Measurements from ENCODE around the gene ZNF579.

The ZNF579 gene

DNA sequence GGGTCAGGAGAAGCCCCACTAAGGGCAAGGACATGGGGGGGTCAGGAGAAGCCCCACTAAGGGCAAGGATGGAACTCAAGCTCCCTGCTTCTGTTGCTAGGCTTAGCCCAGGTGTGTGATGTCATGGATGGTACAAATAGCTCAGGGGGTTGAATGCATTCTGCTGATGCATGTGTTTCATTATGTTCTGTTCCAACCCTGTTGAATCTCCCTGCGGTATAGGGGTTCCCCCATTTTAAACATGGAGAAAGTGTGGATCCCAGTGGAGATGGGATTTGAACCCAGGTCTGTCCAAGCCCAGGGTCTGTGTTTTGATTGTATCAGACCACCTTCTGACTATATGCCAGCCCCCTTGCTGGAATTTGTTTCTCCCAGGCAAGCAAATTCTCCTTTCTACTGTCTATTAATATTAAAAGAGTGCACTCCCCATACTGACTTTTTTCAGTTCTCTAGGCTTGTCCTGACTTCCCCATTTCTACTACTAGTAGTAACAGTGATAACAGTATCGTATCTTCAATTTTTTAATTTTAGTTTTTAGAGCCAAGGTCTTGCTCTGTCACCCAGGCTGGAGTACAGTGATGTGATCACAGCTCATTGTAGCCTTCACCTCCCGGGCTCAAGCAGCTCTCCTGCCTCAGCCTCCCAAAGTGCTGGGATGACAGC lies 31.5 kb upstream of the ZNF579 start:
- DNase-seq (ENCODE audit: low read depth) = no peak

DNA sequence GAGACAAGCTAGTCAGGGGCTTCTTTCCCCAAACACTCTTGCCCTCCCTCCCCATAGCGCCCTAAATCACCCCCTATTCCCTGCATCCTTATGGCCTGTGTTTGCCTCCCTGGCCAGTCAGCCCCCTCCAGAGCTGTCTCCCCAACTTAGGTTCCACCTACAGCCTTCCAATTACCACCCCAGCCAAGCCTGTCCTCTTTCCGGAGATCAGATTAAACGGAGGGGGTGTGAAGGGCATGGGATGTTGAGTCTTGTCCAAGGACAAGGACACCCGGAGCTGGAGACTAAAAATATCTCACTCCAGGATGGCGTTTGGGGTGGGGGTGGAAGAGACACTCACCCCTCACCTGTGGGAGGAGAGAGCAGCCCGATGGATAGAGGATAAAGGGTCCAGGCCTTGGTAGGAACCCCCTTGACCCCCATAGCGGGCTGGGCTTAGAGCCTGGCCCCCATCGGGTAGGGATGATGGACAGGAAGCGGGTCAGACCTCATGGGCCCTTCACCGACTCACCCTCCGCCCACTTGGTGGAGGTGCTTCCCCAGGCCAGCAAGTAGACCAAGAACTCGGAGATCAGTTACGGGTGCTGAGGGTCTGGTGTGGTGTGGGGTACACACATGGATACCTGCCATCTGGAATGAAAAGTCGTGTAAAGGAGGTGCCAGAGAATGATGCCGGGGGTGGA lies 30.8 kb upstream of the ZNF579 start:
- no peak for DNase-seq (ENCODE audit: low read depth)

DNA sequence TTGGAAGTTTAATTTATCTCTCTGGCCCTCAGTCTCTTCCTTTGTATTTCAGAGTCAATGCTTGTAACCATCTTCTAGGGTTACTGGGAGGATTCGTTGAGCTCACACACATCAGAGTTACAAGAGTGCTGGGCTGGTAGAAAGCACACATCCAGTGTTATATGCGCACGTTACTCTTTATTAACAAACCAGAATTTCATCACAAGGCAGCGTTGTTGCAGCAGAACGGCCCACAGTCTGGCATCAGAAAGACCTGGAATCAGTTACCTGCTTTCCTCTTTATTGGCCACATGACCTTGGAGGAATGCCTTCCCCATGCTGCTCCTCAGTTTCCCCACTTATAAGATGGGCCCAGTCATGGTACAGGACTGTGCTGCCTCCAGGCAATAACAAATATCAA lies 28.7 kb upstream of the ZNF579 start:
- DNase-seq (ENCODE audit: low read depth) = no peak

DNA sequence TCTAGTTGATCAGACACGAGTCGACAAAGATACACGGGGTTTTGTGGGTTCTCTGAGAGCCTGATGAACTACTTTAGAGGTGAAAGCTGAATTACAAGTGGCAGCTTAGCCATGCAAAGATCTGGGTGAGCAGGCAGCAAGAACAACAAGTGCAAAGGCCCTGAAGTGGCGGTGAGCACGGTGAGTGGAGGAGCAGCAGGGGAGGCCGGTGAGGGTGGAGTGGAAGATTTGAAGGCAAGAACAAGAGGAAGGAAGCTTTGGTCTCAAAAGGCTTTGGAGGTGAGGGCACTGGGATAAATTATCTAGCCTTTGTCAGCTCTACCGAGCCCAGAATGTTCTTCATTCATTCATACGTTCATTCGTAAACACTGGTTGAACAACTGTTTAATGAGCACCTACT lies 26.2 kb upstream of the ZNF579 start:
- DNase-seq (ENCODE audit: low read depth) = no peak

DNA sequence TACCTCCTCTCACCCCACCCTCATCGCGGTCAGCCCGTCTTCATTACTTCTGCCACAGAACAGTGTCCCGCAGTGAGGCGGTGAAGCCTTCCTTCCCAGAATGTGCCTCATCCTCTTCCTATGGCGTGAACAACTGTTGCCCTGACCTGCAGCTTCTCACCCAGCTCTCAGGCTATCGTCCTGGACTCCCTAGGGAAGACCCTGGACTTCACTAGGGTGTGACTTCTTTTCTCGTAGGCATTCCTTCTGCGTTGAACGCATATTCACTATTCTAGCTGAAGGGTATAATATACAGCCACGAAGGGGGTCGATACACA lies 25.8 kb upstream of the ZNF579 start:
- no peak for DNase-seq (ENCODE audit: low read depth)

DNA sequence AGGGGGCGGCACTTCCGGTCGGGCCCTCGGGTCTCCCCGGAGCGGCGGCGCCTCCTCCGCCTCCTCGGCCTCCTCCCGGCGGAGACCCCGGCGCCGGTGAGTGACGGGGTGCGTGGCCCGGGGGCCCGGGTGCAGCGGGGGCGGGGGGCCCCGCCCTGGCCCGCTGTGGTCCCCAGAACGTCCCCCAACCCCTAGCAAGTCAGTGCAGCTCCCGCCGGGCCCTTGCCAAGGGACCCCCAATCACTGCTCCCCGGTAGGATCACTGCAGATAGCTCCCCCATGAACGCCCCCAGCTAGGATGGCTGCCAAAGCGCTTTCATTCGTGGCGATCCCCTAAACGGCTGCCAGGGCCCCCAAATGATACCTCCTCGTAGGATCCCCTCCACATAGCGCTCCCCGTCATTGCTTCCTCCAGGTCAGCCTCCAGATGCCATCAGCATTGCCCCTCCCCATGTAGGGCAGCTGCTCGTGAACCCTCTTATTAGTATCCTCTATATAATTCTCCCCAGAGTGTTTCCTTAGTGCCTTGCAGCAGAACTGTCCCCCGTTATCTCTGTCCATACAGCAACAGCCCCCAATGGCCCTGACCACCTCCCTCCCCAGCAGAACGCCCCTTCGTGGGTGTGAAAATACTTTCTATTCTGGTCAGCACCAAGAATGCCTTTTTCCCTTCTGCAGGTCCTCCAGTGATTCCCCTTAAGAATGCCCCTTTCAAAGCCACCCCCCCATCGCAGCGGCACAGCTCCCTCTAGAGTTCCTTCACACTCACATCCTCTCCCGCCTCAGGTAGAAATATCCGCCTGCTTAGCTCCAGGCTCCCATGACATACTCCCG lies 25.2 kb upstream of the ZNF579 start, which contains the start of gene ZNF865:
Gene ZNF865 (plus strand): TSS at position 11 of the 834 bp plus-strand sequence. CDS start 7,972 bp downstream, outside the sequence.
- peak; percentile 91 for DNase-seq (ENCODE audit: low read depth)

DNA sequence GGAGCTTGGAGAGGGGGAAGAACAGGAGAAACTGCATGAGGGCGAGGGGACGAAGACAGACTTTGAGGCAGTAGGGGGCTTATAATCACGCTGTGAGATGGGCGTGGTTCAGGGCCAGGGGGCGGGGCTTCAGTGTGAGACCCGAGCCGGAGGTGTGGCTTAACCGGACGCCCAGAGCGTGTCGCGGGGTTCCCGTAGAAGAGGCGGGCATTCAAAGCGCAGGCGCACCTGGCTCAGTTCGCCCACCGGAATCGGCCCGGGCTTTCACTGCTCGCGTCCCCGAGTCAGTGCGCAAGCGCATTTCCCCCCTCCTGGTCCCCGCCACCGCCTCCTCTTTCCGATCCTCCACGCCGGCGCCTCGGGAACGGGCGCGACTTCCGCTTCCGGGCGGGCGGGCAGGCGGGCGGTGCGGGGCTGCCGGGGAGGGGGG lies 24.6 kb upstream of the ZNF579 start:
- DNase-seq (ENCODE audit: low read depth) = peak; percentile 96

DNA sequence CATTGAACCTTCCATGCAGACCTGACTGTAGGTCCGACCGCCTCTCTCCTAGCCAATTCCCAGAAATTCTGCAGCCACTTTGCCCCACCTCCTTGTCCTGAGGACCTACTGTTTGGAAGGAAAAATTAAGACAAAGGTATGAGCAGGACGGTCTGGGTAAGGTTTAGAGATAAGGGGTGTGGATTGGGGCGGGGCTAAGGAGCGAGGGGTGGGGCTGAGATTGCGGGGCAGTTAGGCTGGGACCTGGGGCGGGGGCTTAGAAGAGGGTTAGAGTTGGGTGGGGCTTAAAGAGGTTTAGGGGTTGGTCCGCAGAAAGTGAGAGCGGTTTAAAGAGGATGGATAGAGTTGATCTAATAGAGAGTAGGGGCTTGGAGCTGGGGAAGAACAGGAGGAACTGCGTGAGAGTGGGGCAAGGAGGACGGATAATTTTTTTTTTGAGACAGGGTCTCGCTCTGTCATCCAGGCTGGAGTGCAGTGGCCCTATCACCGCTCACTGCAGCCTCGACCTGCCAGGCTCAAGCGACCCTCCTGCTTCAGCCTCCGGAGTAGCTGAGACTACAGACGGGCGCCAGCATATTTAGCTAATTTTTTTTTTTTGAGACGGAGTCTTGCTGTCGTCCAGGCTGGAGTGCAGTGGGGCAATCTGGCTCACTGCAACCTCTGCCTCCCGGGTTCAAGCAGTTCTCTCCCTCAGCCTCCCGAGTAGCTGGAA lies 23.1 kb upstream of the ZNF579 start:
- no peak for DNase-seq (ENCODE audit: low read depth)

DNA sequence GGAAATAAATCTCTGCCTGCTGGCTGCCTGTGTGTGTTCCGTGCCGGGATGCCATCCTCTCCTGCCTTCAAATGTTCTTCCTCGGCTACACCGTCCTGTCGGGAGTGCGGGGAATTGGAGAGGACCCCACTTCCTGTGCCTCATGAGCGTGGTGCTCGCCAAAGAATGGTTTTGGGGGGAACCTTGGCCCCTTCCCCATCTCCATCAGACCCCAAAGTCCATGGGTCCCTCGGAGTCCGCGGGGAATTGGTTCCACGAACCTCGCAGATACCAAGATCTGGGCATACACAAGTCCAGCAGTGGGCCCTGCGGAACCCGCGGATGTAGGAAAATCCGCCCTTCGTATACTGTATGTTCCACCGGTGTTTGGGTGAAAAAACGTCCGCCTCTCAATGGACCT lies 22.5 kb upstream of the ZNF579 start:
- DNase-seq (ENCODE audit: low read depth) = no peak

DNA sequence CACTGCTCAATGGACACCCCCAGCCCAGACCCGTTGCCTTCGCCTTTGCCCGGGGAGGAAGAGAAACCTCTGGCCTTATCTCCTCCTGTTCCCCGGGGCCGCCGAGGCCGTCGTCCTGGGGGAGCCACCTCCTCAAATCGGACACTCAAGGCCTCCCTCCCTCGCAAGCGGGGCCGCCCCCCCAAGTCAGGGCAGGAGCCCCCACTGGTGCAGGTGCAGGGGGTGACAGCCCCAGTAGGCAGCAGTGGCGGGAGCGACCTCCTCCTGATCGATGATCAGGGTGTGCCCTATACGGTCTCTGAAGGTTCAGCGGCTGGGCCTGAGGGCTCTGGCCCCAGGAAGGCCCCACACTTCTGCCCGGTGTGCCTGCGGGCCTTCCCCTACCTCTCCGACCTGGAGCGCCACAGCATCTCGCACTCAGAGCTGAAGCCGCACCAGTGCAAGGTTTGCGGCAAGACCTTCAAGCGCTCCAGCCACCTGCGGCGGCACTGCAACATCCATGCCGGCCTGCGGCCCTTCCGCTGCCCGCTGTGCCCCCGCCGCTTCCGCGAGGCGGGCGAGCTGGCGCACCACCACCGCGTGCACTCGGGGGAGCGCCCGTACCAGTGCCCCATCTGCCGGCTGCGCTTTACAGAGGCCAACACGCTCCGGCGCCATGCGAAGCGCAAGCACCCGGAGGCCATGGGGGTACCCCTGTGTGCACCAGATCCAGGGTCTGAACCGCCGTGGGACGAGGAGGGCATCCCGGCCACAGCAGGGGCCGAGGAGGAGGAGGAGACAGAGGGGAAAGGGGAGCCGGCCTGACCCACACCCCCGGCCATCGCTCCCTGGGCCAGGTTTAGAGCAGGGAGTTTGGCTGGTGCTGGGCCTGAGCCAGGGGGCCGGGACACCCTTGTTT lies 21.7 kb upstream of the ZNF579 start:
- DNase-seq (ENCODE audit: low read depth) = no peak

DNA sequence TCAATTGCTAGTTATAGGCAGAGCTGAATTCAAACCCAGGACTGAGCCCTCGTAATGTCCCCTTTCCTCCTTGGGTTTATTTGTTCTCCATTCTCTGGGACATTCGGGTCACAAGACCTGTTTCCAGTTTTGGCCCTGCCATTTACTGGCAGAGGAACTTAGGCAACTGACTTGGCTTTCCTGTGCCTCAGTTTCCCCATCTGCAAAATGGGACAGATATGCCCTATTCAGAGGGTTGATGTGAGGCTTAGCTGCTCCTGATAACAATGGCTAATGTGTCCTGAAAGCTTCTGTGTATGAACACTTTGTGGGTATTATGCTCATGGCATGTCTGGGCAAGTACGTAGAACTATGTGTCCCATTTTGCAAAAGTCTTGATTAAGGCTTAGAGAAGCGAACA lies 20.4 kb upstream of the ZNF579 start:
- no peak for DNase-seq (ENCODE audit: low read depth)

DNA sequence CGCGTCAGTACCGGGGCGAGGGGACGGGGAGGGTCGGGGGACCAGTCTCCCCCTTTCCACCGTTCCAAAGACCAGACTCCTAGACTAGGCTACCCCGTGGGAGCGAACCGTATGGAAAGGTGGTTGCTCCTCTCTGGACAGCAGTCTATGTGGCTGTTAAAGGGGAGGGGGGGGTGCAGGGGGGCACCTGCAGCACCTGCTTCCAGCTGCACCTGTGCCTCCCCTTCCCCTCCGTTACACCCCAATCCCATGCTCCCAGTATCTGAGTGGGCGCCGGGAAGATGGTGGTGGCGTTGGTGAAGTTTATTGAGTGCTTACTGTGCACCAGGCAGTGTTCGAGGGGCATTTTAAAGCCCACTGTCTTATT lies 20.0 kb upstream of the ZNF579 start:
- DNase-seq (ENCODE audit: low read depth) = no peak

DNA sequence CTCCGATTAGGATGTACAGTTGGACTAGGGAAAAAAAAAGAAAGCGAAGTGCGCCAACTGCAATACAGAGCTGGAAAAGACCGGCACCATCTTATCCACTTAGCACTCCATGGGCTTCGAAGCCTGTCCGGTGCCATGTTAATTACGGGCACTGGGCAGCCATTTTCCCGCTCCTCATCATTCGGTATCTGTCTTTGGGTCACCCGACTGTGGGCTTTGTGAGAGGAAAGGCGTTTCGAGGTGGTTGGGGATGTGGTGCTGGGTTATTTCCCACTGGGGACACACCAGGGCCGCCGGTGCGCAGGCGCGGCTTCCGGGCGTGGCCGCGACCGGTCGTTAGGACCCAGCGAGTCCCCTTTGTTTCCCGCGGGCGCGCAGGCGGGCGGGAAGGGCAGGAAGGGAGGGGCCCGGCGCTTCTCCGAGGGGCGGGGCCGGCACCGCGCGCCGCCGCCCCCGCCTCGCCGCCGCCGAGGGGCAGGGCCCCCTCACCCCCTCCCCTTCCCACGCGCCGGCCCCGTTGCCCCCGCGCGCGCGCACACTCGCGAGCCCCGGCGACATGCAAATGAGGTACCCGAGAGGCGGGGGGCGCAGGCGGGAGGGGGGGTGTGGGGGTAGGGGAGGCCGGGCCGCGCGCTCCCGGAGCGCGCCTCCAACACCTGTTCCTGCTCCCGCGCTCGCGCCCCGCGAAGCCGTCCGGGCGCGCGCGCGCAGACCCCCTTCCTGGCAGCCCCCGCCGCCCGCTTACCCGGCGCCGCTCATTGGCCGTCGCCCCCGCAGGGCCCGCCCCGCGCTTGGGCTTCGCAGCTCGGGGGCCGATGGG lies 19.4 kb upstream of the ZNF579 start, which contains the start of gene ZNF524:
Gene ZNF524 (plus strand): TSS at position 447 of the 820 bp plus-strand sequence. CDS start 1,825 bp downstream, outside the sequence.
- DNase-seq (ENCODE audit: low read depth) = peak; percentile 87

DNA sequence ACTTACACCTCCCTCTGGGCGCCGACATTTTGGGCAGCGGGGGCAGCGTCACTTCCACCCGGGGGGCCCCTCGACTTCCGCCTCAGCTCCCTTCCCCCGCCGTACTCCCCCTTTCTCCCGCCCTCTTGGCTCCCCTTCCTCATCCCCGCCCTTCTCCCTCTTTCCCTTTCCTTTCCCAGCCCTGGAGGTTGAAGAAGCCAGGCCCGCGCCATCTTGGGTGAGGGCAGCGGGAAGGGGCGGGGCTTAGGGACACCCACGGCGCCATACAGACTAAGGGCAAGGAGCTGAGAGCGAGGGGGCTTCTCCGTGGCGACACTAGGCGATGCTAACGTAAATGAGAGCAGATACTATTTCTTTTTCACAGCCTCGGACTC lies 18.8 kb upstream of the ZNF579 start, which contains the start of gene FIZ1:
Gene FIZ1 (minus strand): TSS at position 50 of the 374 bp plus-strand sequence. CDS start 1,652 bp downstream, outside the sequence.
- peak; percentile 99 for DNase-seq (ENCODE audit: low read depth)

DNA sequence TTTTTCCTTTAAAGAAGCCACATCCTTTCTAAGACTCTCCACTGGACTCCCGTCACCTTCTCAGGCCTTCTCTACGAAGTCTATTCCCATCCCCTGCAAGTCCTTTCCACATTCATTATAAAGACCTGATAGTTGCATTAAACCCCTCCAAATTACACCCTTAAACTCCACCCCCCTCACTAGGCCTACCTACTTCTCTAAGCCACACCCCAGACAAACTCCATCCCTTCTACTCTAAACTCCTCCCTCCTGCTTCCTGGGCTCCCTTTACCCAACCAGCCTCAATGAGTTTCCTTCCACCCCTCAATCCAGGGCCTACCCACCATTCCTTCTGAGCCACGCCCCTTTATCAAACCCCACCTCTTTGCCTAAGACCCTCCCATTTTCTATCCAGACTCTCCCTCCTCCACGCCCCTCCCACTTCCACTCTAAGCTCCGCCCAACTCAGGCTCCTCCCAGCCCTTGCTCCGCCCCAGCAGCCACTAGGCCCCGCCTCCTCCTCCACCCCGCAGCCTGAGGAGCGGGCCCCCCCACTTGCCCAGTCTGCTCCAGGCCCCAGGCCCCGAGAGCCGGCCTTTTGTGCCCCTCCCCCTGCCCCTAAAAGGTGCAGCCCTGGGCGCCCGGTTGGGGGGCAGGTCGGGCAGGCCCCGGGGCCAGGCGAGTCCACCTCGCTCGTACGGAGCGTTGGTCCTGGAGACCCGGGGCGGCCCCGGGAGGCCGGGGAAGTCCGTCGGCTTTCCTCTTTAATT lies 18.2 kb upstream of the ZNF579 start:
- peak; percentile 97 for DNase-seq (ENCODE audit: low read depth)

DNA sequence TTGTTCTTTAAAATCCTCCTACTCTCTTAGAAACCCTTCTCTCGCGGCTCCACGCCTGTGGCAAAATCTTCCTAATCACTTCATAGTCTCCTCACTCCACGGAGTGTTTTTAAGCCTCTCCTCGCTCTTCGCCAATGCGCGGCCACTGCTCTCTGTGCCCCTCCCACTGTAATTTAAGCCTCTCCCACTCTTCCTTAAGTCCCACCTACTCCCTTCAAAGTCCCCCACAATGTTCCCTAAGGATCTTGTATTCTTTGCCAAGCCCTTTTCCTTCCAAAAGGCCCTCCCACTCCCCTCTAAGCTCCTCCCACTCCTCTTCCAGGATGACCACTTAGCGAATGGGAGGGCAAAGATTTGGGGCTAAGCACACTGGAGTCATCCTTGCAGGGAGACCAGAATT lies 17.4 kb upstream of the ZNF579 start:
- no peak for DNase-seq (ENCODE audit: low read depth)

DNA sequence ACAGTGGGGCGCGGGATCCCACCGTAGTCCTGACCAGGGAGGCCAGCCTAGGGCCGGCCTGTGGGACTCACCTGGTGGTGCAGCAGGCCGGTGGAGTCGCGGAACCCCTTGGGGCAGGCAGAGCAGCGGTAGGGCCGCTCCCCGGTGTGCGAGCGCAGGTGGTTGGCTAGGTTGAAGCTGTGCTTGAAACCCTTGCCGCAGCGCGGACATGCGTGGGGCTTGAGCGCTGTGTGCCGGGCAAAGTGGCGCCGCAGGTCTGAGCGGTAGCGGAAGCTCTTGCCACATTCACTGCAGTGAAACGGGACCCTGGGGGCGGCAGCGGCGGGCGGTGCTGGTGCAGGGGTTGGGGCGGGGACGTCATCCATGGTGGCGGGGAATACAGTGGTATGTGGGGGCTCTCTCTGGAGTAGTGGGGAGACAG lies 16.9 kb upstream of the ZNF579 start:
- DNase-seq (ENCODE audit: low read depth) = no peak

DNA sequence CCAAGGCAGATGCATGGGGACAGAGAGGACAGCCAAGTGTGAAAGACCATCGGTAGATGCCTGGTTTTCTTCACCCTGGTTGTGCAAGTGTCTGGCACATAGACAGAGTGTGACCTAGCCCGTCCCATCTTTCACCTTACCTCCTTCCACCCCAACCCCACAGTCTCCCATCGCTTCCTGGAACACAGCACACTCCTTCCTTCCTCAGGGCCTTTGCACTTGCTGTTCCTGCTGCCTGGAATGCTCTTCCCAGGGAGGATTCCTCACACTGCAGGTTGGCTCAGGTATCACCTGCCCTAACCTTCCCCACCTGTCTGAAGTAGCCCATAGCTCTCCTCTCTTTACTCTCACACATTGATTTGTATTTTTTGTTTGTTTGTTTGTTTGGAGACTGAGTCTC lies 15.7 kb upstream of the ZNF579 start:
- DNase-seq (ENCODE audit: low read depth) = no peak

DNA sequence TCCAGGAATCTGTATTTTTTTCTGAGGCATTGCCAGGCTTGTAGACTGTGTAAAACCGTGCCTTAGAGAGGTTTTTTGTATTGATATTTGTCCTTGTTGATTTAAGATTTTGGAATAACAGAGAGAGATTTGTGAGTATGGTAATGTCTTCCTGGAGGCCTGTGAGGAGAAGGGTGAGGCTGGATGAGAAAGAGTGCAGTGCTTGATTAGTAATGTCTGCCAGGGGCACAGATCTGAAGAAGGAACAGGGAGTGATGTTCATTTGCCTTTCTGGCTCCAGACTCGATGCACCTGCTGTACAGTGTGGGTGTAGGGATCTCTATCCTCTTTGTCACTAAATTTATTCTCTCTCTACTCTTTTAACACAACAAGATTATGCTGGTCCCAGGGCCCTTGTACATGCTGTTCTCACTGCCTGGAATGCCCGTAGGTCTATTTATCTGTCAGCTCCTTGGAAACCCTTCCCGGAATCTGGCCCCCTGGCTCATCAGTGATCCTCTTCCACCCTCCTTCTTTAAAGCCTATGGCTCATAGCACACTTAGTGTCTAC lies 14.4 kb upstream of the ZNF579 start:
- DNase-seq (ENCODE audit: low read depth) = no peak

Measured in iris pigment epithelial cell (primary cell).